ENCODE data around the gene RTL5.
"Not testable (repeated sequence)": the region's sequence is repeated elsewhere in the genome, so short reads cannot be mapped to it uniquely, and the experiment has no call there.

The RTL5 gene
- total RNA-seq = 4.6 to 5.3 reads per million in 2 donors

DNA sequence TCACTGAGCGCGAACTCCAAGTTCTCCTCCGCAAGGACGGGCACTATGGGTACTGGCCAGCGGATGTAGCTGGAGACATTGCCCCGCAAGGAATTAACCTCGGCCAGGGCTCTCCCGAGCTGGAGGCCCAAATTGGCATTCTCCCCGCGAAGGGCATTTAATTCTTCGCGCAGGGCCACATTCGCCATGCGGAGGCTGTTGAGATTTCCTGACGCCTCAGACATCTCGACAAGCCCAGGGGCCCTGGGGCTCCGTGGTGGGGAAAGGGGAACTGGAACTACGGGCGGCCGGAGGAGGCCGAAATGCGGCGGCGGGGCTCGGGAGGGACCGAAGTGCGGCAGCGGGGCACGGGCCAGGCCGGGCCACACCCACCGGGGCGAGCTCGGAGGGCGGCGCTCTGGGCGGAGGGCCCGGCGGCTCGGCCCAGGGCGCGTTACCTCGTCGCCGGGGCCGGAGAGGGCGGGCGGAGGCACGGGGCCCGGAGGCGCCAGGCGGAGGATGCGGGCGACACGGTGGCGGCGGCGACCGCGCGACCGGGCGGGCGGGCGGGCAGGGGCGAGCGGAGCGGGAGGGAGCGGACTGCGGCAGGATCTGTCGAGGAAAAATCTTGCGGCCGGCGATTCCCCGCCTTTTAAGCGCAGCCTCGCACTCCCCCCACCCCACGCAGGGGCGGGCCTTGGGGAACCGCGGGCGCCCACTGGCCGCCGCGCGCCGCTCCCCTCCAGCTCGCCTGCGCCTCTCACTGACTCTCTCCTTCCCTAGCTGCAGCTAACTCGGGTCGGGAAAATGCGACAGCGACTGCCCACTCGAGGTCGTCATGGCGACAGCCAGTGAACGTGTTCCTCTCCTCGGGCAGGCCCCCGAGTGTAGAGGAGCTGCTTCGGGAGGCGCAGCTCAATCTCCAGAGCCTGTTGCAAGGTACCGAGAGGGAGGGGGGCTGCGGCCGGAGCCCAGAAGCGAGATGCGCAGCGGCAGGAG, at the start of gene RTL5:
TSS of gene RTL5 (minus strand) at position 599 of the 978 bp plus-strand sequence.
- peak in 4 of 5 experiments; percentile 15 to 62 (median 46) for DNase-seq

DNA sequence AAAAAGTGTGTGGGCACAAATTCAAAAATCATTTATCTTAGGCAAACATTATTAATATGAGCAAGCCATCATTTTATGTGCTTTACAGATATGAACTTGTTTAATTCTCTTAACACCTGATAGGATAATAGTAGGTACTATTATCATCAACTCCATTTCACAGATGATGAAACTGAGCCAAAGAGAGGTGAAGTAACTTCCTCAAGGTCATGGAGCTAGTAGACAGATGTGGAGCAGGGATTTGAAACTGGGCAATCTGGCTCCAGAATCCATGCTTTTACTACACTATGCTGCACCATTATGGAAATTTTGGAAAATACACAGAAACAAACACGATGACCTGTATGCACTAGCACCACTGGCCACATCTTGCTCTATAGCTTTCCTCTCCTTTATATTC, 48.8 kb upstream of the RTL5 start:
- no peak for DNase-seq

DNA sequence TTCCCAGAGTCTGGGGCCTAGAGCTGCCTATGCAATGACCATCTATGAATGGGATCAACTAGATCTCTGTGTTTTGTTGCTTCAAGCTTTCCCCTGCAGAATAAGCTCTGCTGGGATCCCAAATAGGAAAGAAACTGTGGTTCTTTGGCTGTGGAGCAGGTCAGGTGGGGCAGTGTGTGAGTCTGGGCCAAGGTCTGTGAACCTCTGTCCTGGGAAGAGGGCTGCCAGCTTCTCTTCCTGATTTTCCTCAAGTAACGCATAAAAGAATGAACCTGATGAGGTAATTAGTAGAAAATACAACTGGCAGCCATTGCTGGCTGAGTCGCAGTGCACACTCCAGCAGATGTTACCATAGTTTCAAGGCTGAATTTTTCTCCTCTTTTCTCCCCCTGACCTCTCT, 45.3 kb upstream of the RTL5 start:
- no peak for DNase-seq

DNA sequence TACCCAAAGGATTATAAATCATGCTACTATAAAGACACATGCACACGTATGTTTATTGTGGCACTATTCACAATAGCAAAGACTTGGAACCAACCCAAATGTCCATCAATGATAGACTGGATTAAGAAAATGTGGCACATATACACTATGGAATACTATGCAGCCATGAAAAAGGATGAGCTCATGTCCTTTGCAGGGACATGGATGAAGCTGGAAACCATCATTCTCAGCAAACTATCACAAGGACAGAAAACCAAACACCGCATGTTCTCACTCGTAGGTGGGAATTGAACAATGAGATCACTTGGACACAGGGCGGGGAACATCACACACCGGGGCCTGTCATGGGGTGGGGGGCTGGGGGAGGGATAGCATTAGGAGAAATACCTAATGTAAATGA, 44.6 kb upstream of the RTL5 start:
- DNase-seq = not testable (repeated sequence)

DNA sequence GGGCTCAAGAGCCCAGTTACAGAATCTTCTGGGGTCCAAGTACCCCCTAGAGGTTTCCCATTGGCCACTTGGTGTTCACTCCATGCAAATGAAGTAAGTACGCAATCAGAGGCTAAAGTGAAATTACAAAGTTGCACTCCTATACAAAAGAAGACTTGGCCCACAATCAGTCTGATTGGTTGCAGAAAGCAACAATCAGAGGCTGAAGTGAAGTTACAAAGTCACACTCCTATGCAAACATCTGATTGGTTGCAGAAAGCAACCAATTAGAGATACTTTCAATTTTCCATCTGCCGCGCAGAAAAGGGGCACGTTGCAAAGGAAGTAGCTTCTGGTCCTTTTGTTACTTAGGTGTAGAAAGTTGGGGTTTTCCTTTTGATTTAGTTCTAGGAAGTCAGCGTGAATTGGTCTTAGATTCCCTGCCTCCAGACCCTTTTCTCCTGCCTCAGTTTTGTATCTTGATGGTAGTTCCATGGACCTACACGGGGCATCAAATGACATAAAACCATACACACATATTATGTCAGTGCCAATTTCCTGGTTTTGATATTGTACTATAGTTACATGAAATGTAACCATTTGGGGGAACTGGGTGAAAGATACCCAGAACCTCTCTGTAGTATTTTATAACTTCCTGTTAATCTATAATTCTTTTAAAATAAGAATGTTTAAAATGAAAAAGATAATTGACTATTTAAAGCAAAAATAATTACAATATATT, 37.5 kb upstream of the RTL5 start:
- peak in 3 of 5 experiments; percentile 13 to 90 (median 61) for DNase-seq

DNA sequence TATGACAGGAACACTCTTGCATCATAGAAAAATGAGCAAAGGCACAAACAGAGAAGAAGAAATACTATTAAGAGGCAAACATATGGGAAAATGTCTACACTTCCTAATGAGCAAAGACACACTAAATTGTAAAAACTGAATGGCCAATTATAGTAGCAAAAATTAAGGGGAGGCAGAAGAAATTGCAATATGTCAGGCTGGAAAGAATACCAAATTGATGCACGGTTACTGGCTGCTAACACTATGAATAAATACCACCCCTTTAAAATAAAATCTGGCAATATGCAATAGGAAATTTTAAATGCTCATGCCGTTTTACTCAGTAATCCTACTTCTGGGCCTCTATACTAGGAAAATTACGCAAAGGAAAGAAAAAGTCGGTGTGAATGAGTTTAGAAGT, 33.8 kb upstream of the RTL5 start:
- no peak for DNase-seq

DNA sequence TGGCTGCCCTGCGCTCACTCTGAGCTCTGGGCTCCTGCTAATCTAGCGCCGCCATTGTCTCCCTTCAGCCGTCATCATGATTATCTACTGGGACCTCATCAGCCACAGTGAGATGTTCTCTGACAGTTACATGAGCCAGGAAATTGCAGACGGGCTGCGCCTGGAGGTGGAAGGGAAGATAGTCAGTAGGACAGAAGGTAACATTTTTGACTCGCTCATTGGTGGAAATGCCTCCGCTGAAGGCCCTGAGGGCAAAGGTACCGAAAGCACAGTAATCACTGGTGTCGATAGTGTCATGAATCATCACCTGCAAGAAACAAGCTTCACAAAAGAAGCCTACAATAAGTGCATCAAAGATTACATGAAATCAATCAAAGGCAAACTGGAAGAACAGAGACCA, 28.1 kb upstream of the RTL5 start:
- DNase-seq = no peak

DNA sequence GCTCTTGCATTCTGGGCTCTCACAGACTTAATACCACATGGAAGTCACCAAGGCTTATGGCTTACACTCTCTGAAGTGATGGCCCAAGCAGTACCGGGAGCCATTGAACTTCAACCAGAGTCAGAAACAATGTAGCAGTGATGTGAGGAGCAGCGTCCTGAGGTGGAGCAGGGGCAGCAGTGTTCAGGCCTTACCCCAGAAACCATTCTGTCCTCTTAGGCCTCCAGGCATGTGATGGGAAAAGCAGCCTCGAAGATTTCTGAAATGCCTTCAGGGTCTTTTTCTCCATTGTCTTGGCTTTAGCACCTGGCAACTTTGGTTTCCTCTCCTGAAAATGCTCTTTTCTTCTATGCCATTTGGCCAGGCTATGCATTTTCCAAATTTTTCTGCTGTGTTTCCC, 27.1 kb upstream of the RTL5 start:
- no peak for DNase-seq

DNA sequence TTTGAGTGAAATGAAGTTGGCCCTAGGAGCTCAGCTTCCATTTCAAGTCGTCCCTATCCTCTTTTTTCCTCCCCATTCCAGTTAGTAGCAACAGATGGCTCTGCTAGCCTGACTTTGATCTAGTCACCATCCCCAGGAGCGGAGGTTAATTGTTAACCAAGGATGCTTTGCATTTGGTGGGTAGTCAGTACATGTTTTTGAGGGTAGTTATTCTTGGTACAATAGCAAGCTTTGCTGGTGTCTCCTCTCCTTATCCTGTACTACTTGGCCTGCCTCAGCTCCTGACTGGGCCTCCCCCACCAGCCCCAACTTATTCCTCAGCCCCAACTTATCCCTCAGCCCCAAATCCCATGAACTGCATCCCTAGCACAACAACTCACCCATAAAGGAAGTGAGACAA, 14.8 kb upstream of the RTL5 start:
- DNase-seq = no peak

DNA sequence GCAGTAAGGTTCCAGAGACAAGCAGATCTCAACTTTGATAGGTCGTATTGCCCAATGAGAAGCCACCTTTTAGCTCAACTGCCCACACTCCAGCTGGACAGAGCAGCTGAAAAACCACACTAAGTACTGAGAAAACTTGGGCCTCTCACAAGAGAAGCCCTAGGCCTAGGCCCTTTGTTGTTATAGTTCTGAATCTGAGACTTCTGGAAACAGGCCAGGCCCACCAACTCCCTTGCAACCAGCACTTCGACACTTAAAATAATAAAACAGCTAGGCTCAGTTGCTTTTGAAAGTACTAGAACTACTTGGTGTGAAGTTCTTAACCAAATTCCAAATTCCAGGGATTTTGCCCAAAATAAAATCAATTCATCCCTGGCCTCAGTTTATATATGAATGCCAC, 13.5 kb upstream of the RTL5 start:
- DNase-seq = no peak

DNA sequence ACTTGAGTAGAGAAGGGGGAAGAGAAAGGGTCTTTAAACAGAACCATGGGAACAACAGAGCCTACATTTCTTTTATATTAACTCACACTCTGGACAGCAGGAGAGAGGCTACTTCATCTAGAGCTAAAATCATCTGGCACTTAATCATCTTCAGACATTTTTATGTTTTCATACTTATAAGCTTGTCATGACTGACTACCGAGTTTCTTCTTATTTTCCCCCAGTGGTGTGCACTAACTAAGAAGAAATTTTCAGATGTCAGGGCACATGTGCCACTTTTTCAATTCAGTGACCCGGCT, 11.8 kb upstream of the RTL5 start:
- no peak for DNase-seq

DNA sequence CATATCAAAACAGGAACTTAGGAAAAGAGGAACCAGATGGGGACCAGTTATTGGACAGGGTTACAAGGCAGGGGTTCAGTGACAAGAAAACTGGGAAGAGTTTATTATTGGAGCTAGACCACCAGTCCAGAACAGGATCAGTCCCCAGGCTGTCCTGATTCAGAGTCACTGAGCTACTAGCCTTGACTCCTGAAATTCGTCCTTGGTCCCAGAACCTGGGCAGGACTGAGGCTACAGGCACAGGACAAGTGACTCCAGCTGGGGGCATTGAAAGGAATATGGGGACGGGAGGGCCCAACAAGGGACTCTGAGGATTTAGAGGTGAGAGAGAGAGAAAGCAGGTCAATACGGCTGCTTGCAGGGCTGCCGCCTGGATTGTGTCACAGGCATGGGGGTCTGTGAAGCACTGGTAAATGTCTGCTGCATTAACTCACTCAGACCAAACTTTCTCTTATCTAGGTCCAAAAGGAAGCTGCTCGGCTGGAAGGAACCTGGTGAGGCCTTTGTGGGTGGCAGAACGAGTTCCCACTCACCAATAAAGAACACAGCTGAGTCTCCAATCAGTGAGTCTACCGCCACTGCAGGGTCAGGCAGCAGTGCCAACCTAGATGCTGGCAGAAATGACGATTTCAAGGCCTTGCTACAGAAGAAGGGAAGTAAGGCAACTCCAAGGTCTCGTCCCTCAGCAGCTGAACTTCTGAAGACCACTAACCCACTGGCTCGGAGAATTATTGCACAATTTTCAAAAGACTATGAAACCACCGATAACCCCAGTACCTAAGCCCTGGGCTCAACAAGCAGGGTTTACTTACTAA, 11.3 kb upstream of the RTL5 start:
- no peak for DNase-seq

DNA sequence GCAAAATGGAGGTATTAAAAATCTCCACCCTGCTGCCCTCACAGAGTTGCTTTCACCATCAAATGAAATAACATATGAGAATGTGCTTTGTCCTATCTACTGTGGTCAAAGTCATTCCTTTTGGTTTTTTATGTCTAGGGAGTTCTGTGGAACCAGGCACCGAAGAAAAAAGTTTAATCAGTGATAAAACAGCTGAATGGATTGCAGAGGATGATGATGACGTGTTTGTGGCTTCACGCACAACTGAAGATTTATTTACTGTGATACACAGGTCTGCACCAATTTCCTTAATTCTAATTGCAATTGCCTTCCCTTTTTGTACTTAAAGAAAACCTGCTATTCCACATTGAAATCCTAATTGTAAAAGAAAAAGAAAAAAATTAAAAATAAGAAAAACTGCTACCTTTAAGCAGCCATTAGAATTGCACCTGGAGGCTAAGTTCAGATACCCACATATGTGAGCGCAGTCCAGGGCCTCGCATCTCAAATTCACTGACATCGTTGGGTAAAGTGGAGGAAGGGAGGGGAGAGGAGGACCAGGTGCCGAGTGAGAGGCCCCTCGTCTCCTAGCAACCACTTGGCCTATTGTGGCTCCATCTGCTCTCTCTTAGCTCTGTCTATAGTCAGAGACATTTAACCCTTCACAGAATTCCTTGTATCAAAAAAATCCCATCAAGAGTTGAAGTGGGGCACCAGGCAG, 10.5 kb upstream of the RTL5 start:
- DNase-seq = no peak

DNA sequence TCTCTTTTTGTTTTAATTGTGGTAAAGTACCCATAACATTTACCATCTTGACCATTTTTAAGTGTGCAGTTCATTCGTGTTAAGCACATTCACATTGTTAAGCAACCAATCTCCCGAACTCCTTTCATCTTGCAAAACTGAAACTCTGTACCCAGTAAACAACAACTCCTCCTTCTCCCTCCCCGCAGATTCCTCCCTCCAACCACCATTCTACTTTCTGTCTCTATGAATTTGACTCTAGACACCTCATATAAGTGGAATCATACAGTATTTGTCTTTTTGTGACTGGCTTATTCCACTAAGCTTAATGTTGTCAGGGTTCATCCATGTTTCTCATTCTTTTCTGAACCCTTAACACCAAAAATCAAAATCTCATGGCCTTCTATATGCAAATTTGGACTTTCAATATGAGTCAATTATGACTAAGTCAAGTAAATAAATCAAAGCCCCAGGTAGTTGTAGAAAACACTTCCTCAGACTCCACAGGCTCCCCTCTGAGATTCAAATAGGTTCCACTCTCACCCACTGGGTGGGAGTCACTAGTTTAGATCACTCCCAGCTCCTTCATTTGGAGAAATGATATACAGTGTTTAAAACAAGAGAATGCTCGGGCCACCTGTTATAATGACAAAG, 9.8 kb upstream of the RTL5 start:
- DNase-seq = peak in 1 of 5 experiments; percentile 59

DNA sequence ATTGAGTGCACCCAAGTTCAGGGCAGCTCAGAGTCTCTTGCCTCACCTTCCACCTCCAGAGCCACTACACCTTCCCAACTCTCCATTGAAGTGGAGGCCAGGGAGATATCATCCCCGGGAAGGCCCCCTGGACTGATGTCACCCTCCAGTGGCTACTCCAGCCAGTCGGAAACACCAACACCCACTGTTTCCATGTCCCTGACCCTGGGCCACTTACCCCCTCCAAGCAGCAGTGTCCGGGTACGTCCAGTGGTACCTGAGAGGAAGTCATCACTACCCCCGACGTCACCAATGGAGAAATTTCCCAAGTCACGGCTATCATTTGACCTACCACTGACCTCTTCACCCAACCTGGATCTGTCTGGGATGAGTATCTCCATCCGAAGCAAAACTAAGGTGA, 7.8 kb upstream of the RTL5 start:
- DNase-seq = no peak

DNA sequence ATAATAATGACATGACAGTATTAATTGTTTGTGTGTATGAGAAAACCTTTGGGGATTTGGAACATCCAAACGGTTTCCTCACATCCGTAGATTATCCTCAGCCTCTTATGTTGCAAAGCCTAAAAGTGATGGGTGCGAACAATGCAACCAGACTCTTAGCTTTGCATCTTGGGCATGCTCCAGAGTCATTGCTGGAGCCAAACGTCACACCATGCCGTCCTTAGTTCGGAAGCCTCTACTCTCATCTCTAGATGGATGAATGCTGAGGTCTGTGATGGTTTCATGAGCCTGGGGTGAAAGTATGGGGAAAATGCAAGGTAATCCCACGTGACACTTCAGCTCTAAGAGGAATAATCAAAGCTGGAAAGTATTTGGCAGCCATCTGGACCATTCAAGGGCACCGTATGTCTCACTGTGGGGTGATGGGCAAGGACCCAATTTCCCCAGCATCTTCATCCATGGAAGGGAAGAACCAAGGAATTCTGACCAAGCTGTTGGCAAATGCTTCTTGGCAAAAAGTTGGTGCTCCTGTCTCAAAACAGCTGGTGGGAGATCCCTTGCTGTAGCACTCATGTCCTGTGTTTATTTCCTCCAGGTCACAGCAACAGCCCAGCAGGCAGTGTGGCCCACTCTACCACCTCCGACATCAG, 6.3 kb upstream of the RTL5 start:
- no peak for DNase-seq

DNA sequence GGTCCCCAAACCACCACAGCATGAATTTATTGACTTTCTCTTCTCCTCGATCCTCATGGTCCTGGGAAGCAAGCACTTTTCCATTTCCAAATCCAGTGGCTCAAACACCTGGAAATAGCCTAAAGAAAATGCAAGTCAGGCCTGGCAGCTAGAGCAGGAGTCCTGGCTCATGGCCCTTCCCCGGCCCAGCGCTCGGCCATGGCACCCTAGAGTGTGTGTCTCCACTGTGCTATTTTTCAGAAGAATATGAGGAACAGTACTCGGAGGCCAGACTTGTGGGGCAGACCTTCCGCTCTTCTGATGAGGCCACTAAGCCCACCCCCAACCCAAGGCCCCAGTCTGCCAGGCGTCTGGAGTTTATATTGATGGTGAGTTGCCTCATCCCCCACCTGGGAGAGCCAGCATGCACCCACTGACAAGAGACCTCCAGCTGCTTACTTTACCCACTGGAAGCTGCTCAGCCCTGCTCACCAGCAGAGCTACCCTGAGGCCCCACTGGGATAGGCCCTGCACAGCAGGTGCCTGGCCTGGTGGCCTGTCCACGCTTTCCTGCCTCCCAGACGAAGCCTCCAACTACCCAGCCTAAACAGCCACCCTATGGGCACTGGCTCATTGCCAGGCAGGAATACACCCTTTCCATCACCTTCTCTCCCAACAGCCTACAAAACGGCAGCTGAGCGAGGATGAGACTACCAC, 2.3 kb upstream of the RTL5 start:
- DNase-seq = no peak

DNA sequence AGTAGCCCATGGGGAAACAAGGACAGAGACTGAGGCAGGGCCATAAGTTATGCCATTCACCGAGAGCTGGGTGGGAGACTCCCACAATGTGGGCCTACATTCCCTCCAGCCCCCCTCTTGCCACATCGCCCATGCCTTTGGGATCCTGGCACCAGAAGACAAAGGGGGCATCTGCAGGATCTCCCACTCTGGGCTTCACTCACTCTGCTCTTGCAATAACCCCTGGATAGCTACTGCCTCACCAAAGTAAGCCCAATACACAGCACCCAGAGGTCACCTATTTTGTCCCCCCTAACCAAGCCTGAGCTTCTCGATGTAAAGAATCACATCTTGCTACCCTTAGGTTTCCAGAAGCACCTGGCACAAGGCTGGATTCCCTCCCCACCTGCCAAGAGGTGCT, 741 bp upstream of the RTL5 start:
- no peak for DNase-seq

DNA sequence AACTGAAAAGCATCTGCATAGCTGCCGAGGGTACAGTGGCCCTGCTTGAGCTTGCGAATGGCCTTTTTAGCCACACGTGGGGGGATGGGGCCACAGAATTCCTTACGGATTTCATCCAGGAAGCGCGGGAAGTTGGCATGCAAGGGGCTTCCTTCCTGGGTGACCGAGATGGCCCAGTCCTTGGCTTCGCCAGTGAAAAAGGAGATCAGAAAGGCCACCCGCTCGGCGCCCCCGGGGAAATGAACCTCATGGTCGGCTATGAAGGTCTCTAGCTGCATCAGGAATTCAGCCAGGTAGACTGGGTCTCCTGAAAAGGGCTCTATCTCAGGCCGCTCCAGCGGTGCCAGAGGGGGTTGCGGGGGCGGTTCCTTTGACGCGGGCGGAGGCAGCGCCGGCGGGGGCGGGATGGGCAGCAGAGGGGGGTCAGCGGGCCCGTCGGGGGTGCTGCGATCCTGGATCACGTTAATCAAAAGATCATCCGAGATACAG, 909 bp downstream of the RTL5 start:
- DNase-seq = no peak

DNA sequence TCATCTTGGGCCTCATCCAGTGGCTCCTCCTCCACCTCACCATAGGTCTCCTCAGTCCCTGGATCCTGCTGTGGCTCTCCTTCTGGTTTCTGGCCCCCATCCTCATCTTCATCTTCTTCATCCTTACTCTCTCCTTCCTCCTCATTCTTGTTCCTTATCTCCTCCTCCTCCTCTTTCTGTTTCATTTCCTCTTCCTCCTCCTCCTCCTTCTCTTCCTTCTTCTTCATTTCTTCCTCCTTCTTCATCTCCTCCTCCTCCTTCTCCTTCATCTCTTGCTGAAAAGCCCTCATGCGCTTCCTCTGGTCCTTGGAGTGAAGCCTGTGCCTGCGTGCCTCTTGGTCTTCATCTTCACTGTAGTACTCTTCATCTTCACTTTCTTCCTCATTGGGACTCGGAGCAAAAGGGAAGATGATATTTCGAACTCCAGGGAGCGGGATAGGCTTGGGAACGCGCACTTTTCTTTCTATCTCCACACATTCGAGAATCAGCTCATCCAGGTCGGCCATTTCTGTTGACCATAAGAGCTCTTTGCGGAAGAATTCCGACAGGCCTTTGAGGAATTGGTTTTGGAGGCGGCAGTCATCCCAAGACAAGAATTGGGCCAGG, 1.5 kb downstream of the RTL5 start:
- no peak for DNase-seq

Measured in T-helper 2 cell (primary cell).